LHCN-M2 (cell line): Measurements from ENCODE around the gene COPB2. TPM values are rescaled to one million over a fixed set of nuclear protein-coding genes. Genes with fewer than 3 reads are reported as not detected.

Source experiments
- DNase-seq: peaks from one replicate; pipeline ENCODE4 v3.0.0-alpha.2; 2012; ENCODE audit warnings: low read depth
- total RNA-seq: library from RNA; depleted of rRNA; stranded (reverse); fragments of >200 nt; gene quantifications from 2 replicates; pipeline ENCODE4 v1.2.3, GENCODE V29; 2014; rRNA removed

The COPB2 gene
- total RNA-seq, 1 experiment from 2014 or later: 156 TPM

GRCh38 chr3:139307601-139308555 lies 81.6 kb downstream of the COPB2 start:
- no peak for DNase-seq

Other genes with a start within 250 kb of the COPB2 start
- 74.3 and 82.4 TPM in 2 replicates for gene MRPS22, start 45.6 kb downstream of the COPB2 start, total RNA-seq
- gene RBP2, start 86.9 kb upstream of the COPB2 start, total RNA-seq: not detected in 2 replicates
- gene RBP1, start 150.1 kb upstream of the COPB2 start, total RNA-seq: not detected in 2 replicates